Endothelial cell of umbilical vein (primary cell): ENCODE data around the gene PCGF5. TPM values are rescaled to one million over a fixed set of nuclear protein-coding genes. Genes with fewer than 3 reads are reported as not detected.

ENCODE experiments used
- BruUV-seq: library from RNA; stranded (reverse); fragments of 400-500 nt; replicated peaks from 2 replicates; lab custom pipeline; 2021; lab: Mats Ljungman, UMichigan
- CTCF ChIA-PET: fragments of 300-600, 350-600 bp; sonication (Branson Sonifier 250); formaldehyde crosslinking; loops from one replicate; lab custom pipeline; 2021; ENCODE audit warnings: antibody characterized with exemption, inconsistent platforms; lab: Charles Lee
- POLR2A ChIA-PET: fragments of 300-600, 350-600 bp; sonication (Branson Sonifier 250); formaldehyde crosslinking; loops from one replicate; lab custom pipeline; 2021; ENCODE audit warnings: antibody characterized with exemption, inconsistent platforms; lab: Charles Lee
- DNase-seq: peaks from one replicate; pipeline ENCODE4 v3.0.0-alpha.2; 2011; ENCODE audit warnings: low read depth, low spot score
- FAIRE-seq: peaks from 2 replicates; lab custom pipeline; 2011; peaks lifted over from hg19 to GRCh38; lab: Jason Lieb, UNC
- H2AFZ ChIP-seq: 2 replicates; pipeline ENCODE4 v1.6.0; 2012; ENCODE audit warnings: low read depth, low read length, control low read depth, inconsistent platforms
- H3K27ac ChIP-seq: 2 replicates; pipeline ENCODE4 v1.5.1; 2011; ENCODE audit warnings: low read depth, mild to moderate bottlenecking, control low read depth, low read length, moderate library complexity; ENCODE audit not compliant: insufficient read depth
- H3K27me3 ChIP-seq, 2 experiments: 2 replicates each; pipeline versions ENCODE4 v1.6.0 to v1.6.1; 2011; ENCODE audit warnings: low read length in 2 of 2, mixed read lengths in 1 of 2; ENCODE audit not compliant: control insufficient read depth in 2 of 2, insufficient read depth in 2 of 2
- H3K36me3 ChIP-seq, 2 experiments: 2 replicates in 1 of 2; 3 replicates in 1 of 2; pipeline ENCODE4 v1.5.1; 2011; ENCODE audit warnings: low read length in 2 of 2, mild to moderate bottlenecking in 1 of 2, moderate library complexity in 1 of 2; ENCODE audit not compliant: control insufficient read depth in 2 of 2, insufficient read depth in 2 of 2; ENCODE audit errors: extremely low read depth in 1 of 2
- H3K4me1 ChIP-seq: 3 replicates; pipeline ENCODE4 v1.5.1; 2011; ENCODE audit warnings: mild to moderate bottlenecking, low read length; ENCODE audit not compliant: control insufficient read depth, insufficient read depth; ENCODE audit errors: extremely low read depth
- H3K4me2 ChIP-seq: 2 replicates; pipeline ENCODE4 v1.6.1; 2011; ENCODE audit warnings: low read length, control low read depth, mixed read lengths; ENCODE audit not compliant: insufficient read depth
- H3K4me3 ChIP-seq, 3 experiments: fragments of 200-600 bp in 1 of 3; sonication (generic), shearing (Covaris generic) in 1 of 3; replicated peaks in 1 of 3; 2 replicates each; pipeline ENCODE4 v1.5.1; 2011 to 2016; ENCODE audit warnings: control low read depth in 3 of 3, low read length in 3 of 3, mild to moderate bottlenecking in 2 of 3, inconsistent platforms in 1 of 3, low read depth in 1 of 3, moderate library complexity in 1 of 3; ENCODE audit not compliant: insufficient read depth in 1 of 3
- H3K79me2 ChIP-seq: 2 replicates; pipeline ENCODE4 v1.6.0; 2012; ENCODE audit warnings: low read length, inconsistent platforms; ENCODE audit not compliant: control insufficient read depth, insufficient read depth
- H3K9ac ChIP-seq: replicated peaks from 2 replicates; pipeline ENCODE3; 2011; ENCODE audit warnings: low read length, control low read depth; ENCODE audit not compliant: insufficient read depth; ENCODE audit errors: extremely low read depth
- H3K9me1 ChIP-seq: replicated peaks from 3 replicates; pipeline ENCODE4 v1.6.0; 2011; ENCODE audit warnings: mild to moderate bottlenecking, low read length; ENCODE audit not compliant: control insufficient read depth, insufficient read depth; ENCODE audit errors: extremely low read depth
- H3K9me3 ChIP-seq: replicated peaks from 2 replicates; pipeline ENCODE4 v1.5.1; 2012; ENCODE audit warnings: low read length, inconsistent platforms; ENCODE audit not compliant: control insufficient read depth, insufficient read depth
- H4K20me1 ChIP-seq: replicated peaks from 2 replicates; pipeline ENCODE3; 2011; ENCODE audit warnings: mild to moderate bottlenecking, low read length; ENCODE audit not compliant: control insufficient read depth, insufficient read depth; ENCODE audit errors: extremely low read depth
- CTCF ChIP-seq, 2 donors: IDR thresholded peaks; 1 replicate in 1 of 2; 2 replicates in 1 of 2; pipeline ENCODE4 v1.5.1; 2011; ENCODE audit warnings: low read length in 2 of 2, mild to moderate bottlenecking in 2 of 2, moderate library complexity in 2 of 2, control low read depth in 1 of 2, inconsistent platforms in 1 of 2, low read depth in 1 of 2; ENCODE audit not compliant: insufficient read depth in 1 of 2; ENCODE audit errors: extremely low read depth in 1 of 2
- EZH2 ChIP-seq: IDR thresholded peaks from 2 replicates; pipeline ENCODE4 v1.6.1; 2012; ENCODE audit warnings: borderline replicate concordance, low read depth, mild to moderate bottlenecking, moderate library complexity, low read length, inconsistent platforms; ENCODE audit not compliant: severe bottlenecking
- FOS ChIP-seq: IDR thresholded peaks from 2 replicates; pipeline ENCODE4 v1.6.1; 2011; ENCODE audit warnings: mild to moderate bottlenecking, low read length, moderate library complexity, borderline replicate concordance; ENCODE audit not compliant: insufficient read depth
- GATA2 ChIP-seq: IDR thresholded peaks from 2 replicates; pipeline ENCODE4 v1.7.0; 2011; ENCODE audit warnings: low read depth, mild to moderate bottlenecking, moderate library complexity, mixed read lengths, low read length; ENCODE audit not compliant: insufficient read length, insufficient read depth
- JUN ChIP-seq: IDR thresholded peaks from 2 replicates; pipeline ENCODE4 v1.6.1; 2011; ENCODE audit warnings: borderline replicate concordance, low read depth; ENCODE audit not compliant: insufficient read length, insufficient read depth
- MAX ChIP-seq: IDR thresholded peaks from 2 replicates; pipeline ENCODE4 v1.6.1; 2011; ENCODE audit not compliant: insufficient read depth, insufficient read length
- MYC ChIP-seq: IDR thresholded peaks from one replicate; pipeline ENCODE4 v1.6.1; 2011; ENCODE audit warnings: mild to moderate bottlenecking, low read depth, low read length
- POLR2A ChIP-seq: IDR thresholded peaks from 2 replicates; pipeline ENCODE4 v1.6.1; 2012; ENCODE audit warnings: low read depth, mild to moderate bottlenecking, control low read depth, low read length
- POLR2AphosphoS5 ChIP-seq: IDR thresholded peaks from 2 replicates; pipeline ENCODE4 v1.6.1; 2012; ENCODE audit warnings: low read depth, mild to moderate bottlenecking, control low read depth, low read length, moderate library complexity; ENCODE audit not compliant: insufficient read depth
- dilution Hi-C: fragments of 300-500 bp; cut with MboI; formaldehyde crosslinking; loops from one replicate; pipeline ENCODE4 v1.15.0; 2019; ENCODE audit warnings: low sequenced_read_pairs; ENCODE audit not compliant: extremely low pct_ligation_motif_present
- intact Hi-C: fragments of 100-400 bp; cut with micrococcal nuclease; formaldehyde crosslinking; loops from one replicate; pipeline ENCODE4 v1.10.0; 2022
- polyA plus RNA-seq, 4 experiments: library from polyadenylated mRNA; depleted of rRNA in 3 of 4; stranded (reverse) in 3 of 4; unstranded in 1 of 4; fragments of >200 nt; gene quantifications; 2 replicates each; pipeline versions ENCODE4 v1.2.1 to v1.2.3, GENCODE V29; 2011 to 2012; ENCODE audit warnings: missing spikeins in 1 of 4
- total RNA-seq: library from RNA; stranded (reverse); gene quantifications from 2 replicates; pipeline ENCODE4 v1.2.3, GENCODE V29; 2021

Gene PCGF5
- total and polyA plus RNA-seq, 2 donors (not counting 3 experiments of a cell fraction or from before 2014, with no cell fraction given), result 25.0 to 29.8 TPM

GRCh38 chr10:91271886-91272285 lies 51.4 kb downstream of the PCGF5 start:
- no peak for FAIRE-seq
- Histone ChIP-seq H3K4me2 (no peak overlapping the region), H3K9me1 (no peaks in the 10 kb centered on the region), H4K20me1 (no peaks in the 10 kb centered on the region), H3K9me3 (no peaks in the 10 kb centered on the region), H3K9ac (no peak overlapping the region), H3K4me3 (no peak overlapping the region), H3K4me1 (no peaks in the 10 kb centered on the region), H3K27me3 (no peaks in the 10 kb centered on the region), H2AFZ (no peak overlapping the region), H3K27ac (no peak overlapping the region), H3K36me3 (no peaks in the 10 kb centered on the region), H3K79me2 (no peaks in the 10 kb centered on the region)
- ChIA-PET POLR2A (no interaction called here), CTCF (interaction anchor here (1.4 to 1.6 kb wide), 2 partner anchors 10 to 98 kb away, joined by 3 read pairs; no protein-coding TSS in a partner anchor)
- dilution Hi-C loops, result loop anchor here (25.0 kb wide), 1 partner anchor 385 kb away; no protein-coding TSS in a partner anchor
- TF ChIP-seq POLR2A (no peak), POLR2AphosphoS5 (no peak), GATA2 (no peak), JUN (no peak), MYC (no peak), FOS (no peak), CTCF (IDR thresholded peaks at IDR 0.05; ENCODE audit: extremely low read depth in 1 of 2, insufficient read depth in 1 of 2, low read depth in 1 of 2, low read length in 2 of 2) (no peak), MAX (no peak), EZH2 (no peak)
- no TSS peak for BruUV-seq
- DNase-seq, result no peak
- intact Hi-C loops, result no loop called here
